ENCODE measurements around the gene SPIRE1. TPM values are rescaled to one million over a fixed set of nuclear protein-coding genes. Genes with fewer than 3 reads are reported as not detected.

Gene SPIRE1
- total and polyA plus RNA-seq, 2 of the 4 experiments (the other 2 are of a cell fraction) = 11.6 to 31.4 TPM

DNA sequence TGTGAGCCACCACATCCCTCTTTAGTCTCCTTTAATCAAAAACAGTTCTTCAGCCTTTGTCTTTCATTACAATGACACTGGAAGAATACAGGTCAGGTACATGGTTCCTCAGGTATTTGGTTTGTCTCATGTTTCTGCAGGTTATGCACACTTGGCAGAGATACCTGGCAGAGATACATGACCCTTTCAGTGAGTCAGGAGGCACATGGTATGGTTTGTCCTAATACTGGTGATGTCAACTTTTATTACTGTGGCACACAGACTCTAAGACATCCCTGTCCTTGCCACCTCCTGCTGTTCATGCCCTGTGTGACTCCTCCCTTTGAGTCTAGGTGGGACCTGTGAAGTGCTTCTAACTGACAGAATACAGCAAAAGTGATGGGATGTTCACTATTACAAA, 58.4 kb downstream of the SPIRE1 start:
- H3K9me1 ChIP-seq (ENCODE audit: insufficient read depth, low read length) = peaks cover 6% of the 10 kb centered on the region
- H3K9ac ChIP-seq (ENCODE audit: low read depth, low read length) = no peak overlapping the region
- H3K79me1 ChIP-seq (ENCODE audit: low read depth in 1 of 2, low read length in 2 of 2) = peaks cover 39 to 60% of the 10 kb centered on the region in 2 experiments
- H2BK5ac ChIP-seq (ENCODE audit: low read depth, low read length, poor library complexity, severe bottlenecking) = peak overlapping the region; percentile 77
- peak overlapping the region; percentile 22; the same call in 1 of the 2 replicates for H4K5ac ChIP-seq (ENCODE audit: low read depth, low read length)
- H3K4me2 ChIP-seq (ENCODE audit: low read depth, low read length) = no peak overlapping the region
- H2BK120ac ChIP-seq (ENCODE audit: low read depth, low read length) = peak overlapping the region; percentile 12
- H3K27ac ChIP-seq (ENCODE audit: insufficient read depth, low read length) = no peak overlapping the region
- CTCF ChIA-PET = no interaction called here
- peak overlapping the region; percentile 3; the same call in 1 of the 2 replicates for H3K14ac ChIP-seq (replicated peaks; ENCODE audit: low read depth, low read length)
- H4K20me1 ChIP-seq (ENCODE audit: insufficient read depth, low read length) = no peaks in the 10 kb centered on the region
- peak overlapping the region; percentile 8 for H3K23ac ChIP-seq (ENCODE audit: low read depth, low read length)
- H2BK20ac ChIP-seq (ENCODE audit: low read depth, low read length) = peak overlapping the region; percentile 38; the same call in 1 of the 2 replicates
- no peaks in the 10 kb centered on the region for H3K9me3 ChIP-seq (ENCODE audit: control insufficient read depth, insufficient read depth, low read length)
- H2AK5ac ChIP-seq (ENCODE audit: low read depth, low read length) = peak overlapping the region; percentile 87; the same call in 1 of the 2 replicates
- BruUV-seq (replicated peaks) = no TSS peak
- H2BK15ac ChIP-seq (ENCODE audit: low read depth, low read length) = peak overlapping the region; percentile 54; the same call in 2 of the 3 replicates
- no peaks in the 10 kb centered on the region for H3K27me3 ChIP-seq (ENCODE audit: control insufficient read depth, insufficient read depth, low read length)
- ATAC-seq (ENCODE audit: low read depth) = no peak
- peaks cover 14% of the 10 kb centered on the region for H3K4me1 ChIP-seq (ENCODE audit: control insufficient read depth, insufficient read depth, low read length)
- POLR2A ChIA-PET (ENCODE audit: unreplicated experiment) = no interaction called here
- no peaks in the 10 kb centered on the region for H3K36me3 ChIP-seq (ENCODE audit: control insufficient read depth, insufficient read depth, low read length)
- DNase-seq = no peak
- H2AK9ac ChIP-seq (replicated peaks; ENCODE audit: low read depth, low read length, poor library complexity) = no peak overlapping the region
- no peak overlapping the region; the same call in 1 of the 2 replicates for H3K18ac ChIP-seq (ENCODE audit: low read depth, low read length)
- TF ChIP-seq FOS (IDR thresholded peaks at IDR 0.05; ENCODE audit: low read depth, low read length) (no peak), MXI1 (IDR thresholded peaks at IDR 0.05; ENCODE audit: borderline replicate concordance, low read depth, low read length) (no peak), CEBPB (IDR thresholded peaks at IDR 0.05; ENCODE audit: low read depth, low read length) (no peak), MAFK (IDR thresholded peaks at IDR 0.05; ENCODE audit: low read depth, low read length) (no peak), RAD21 (IDR thresholded peaks at IDR 0.05; ENCODE audit: low read length) (no peak), SMC3 (IDR thresholded peaks at IDR 0.05; ENCODE audit: low read depth, low read length) (no peak), POLR2A (IDR thresholded peaks at IDR 0.05; ENCODE audit: low read depth, low read length) (no peak), BHLHE40 (IDR thresholded peaks at IDR 0.05; ENCODE audit: low read depth, low read length) (no peak), NFE2L2 (IDR thresholded peaks at IDR 0.05; ENCODE audit: low read depth, low read length) (no peak), RCOR1 (IDR thresholded peaks at IDR 0.05; ENCODE audit: insufficient replicate concordance, low read length) (no peak), RFX5 (IDR thresholded peaks at IDR 0.05; ENCODE audit: low read depth, low read length) (no peak), MAZ (IDR thresholded peaks at IDR 0.05; ENCODE audit: borderline replicate concordance, low read depth, low read length) (no peak), CHD1 (IDR thresholded peaks at IDR 0.05; ENCODE audit: low read depth, low read length) (no peak)
- TF ChIP-seq, protein P1, sequence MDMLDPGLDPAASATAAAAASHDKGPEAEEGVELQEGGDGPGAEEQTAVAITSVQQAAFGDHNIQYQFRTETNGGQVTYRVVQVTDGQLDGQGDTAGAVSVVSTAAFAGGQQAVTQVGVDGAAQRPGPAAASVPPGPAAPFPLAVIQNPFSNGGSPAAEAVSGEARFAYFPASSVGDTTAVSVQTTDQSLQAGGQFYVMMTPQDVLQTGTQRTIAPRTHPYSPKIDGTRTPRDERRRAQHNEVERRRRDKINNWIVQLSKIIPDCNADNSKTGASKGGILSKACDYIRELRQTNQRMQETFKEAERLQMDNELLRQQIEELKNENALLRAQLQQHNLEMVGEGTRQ (IDR thresholded peaks at IDR 0.05; ENCODE audit: low read depth, low read length) = no peak
- TF ChIP-seq, protein P2, sequence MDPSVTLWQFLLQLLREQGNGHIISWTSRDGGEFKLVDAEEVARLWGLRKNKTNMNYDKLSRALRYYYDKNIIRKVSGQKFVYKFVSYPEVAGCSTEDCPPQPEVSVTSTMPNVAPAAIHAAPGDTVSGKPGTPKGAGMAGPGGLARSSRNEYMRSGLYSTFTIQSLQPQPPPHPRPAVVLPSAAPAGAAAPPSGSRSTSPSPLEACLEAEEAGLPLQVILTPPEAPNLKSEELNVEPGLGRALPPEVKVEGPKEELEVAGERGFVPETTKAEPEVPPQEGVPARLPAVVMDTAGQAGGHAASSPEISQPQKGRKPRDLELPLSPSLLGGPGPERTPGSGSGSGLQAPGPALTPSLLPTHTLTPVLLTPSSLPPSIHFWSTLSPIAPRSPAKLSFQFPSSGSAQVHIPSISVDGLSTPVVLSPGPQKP (IDR thresholded peaks at IDR 0.05; ENCODE audit: borderline replicate concordance, low read depth, low read length) = no peak
- TF ChIP-seq, protein P3, sequence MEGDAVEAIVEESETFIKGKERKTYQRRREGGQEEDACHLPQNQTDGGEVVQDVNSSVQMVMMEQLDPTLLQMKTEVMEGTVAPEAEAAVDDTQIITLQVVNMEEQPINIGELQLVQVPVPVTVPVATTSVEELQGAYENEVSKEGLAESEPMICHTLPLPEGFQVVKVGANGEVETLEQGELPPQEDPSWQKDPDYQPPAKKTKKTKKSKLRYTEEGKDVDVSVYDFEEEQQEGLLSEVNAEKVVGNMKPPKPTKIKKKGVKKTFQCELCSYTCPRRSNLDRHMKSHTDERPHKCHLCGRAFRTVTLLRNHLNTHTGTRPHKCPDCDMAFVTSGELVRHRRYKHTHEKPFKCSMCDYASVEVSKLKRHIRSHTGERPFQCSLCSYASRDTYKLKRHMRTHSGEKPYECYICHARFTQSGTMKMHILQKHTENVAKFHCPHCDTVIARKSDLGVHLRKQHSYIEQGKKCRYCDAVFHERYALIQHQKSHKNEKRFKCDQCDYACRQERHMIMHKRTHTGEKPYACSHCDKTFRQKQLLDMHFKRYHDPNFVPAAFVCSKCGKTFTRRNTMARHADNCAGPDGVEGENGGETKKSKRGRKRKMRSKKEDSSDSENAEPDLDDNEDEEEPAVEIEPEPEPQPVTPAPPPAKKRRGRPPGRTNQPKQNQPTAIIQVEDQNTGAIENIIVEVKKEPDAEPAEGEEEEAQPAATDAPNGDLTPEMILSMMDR (conservative IDR thresholded peaks at IDR 0.05; ENCODE audit: low read depth, low read length) = no peak
- peak overlapping the region in 1 of 2 experiments; percentile 46; a peak in 1 of 4 replicates for H4K8ac ChIP-seq (ENCODE audit: low read depth in 2 of 2, low read length in 2 of 2)
- no peak overlapping the region for H3K4me3 ChIP-seq (ENCODE audit: insufficient read depth, low read depth, low read length)
- dilution Hi-C loops (cut with HindIII; ENCODE audit: low sequenced_read_pairs, unreplicated experiment) = no loop called here
- in situ Hi-C loops (cut with MboI; ENCODE audit: low sequenced_read_pairs) = no loop called here
- peak overlapping the region; percentile 74; the same call in 1 of the 2 replicates for H3K4ac ChIP-seq (ENCODE audit: low read depth, low read length)
- peak overlapping the region; percentile 27; the same call in 1 of the 2 replicates for H4K91ac ChIP-seq (ENCODE audit: insufficient read depth, low read depth, low read length)
- intact Hi-C loops (cut with micrococcal nuclease) = no loop called here
- H3K56ac ChIP-seq (ENCODE audit: extremely low read depth, insufficient read depth, low read length) = no peak overlapping the region
- H2AFZ ChIP-seq (replicated peaks; ENCODE audit: low read length, poor library complexity) = no peak overlapping the region

Data from IMR-90 (cell line).